ENCODE data around the gene OTC.

OTC gene

DNA sequence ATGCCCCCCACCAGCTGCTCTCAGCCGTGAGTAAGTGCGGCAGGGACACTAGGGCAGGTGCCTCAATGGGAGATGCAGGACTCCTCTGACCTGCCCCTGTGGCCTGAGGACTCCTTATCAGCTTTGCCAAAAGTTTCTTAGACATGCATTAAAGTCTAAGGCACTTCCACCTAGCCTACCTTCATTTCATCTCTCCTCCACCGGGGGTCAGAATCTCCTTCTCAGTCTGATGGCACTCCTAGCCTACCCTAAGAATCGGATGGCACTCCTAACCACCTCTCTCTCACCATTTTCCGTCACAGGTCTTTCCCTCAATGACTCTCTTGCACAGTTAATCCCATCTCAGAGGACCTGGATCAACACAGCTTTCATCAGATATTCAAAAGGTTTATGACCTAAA is 85.9 kb downstream of the OTC start:
- TF ChIP-seq, protein P1, sequence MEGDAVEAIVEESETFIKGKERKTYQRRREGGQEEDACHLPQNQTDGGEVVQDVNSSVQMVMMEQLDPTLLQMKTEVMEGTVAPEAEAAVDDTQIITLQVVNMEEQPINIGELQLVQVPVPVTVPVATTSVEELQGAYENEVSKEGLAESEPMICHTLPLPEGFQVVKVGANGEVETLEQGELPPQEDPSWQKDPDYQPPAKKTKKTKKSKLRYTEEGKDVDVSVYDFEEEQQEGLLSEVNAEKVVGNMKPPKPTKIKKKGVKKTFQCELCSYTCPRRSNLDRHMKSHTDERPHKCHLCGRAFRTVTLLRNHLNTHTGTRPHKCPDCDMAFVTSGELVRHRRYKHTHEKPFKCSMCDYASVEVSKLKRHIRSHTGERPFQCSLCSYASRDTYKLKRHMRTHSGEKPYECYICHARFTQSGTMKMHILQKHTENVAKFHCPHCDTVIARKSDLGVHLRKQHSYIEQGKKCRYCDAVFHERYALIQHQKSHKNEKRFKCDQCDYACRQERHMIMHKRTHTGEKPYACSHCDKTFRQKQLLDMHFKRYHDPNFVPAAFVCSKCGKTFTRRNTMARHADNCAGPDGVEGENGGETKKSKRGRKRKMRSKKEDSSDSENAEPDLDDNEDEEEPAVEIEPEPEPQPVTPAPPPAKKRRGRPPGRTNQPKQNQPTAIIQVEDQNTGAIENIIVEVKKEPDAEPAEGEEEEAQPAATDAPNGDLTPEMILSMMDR (IDR thresholded peaks at IDR 0.05; ENCODE audit: insufficient read depth, low read length) = no peak
- TF ChIP-seq SPI1 (IDR thresholded peaks at IDR 0.05; ENCODE audit: borderline replicate concordance, low read depth) = no peak
- TF ChIP-seq GABPA (IDR thresholded peaks at IDR 0.05; ENCODE audit: low read depth) = no peak
- TF ChIP-seq POLR2AphosphoS5 (IDR thresholded peaks at IDR 0.05; ENCODE audit: low read depth) = no peak
- TF ChIP-seq, protein P2, sequence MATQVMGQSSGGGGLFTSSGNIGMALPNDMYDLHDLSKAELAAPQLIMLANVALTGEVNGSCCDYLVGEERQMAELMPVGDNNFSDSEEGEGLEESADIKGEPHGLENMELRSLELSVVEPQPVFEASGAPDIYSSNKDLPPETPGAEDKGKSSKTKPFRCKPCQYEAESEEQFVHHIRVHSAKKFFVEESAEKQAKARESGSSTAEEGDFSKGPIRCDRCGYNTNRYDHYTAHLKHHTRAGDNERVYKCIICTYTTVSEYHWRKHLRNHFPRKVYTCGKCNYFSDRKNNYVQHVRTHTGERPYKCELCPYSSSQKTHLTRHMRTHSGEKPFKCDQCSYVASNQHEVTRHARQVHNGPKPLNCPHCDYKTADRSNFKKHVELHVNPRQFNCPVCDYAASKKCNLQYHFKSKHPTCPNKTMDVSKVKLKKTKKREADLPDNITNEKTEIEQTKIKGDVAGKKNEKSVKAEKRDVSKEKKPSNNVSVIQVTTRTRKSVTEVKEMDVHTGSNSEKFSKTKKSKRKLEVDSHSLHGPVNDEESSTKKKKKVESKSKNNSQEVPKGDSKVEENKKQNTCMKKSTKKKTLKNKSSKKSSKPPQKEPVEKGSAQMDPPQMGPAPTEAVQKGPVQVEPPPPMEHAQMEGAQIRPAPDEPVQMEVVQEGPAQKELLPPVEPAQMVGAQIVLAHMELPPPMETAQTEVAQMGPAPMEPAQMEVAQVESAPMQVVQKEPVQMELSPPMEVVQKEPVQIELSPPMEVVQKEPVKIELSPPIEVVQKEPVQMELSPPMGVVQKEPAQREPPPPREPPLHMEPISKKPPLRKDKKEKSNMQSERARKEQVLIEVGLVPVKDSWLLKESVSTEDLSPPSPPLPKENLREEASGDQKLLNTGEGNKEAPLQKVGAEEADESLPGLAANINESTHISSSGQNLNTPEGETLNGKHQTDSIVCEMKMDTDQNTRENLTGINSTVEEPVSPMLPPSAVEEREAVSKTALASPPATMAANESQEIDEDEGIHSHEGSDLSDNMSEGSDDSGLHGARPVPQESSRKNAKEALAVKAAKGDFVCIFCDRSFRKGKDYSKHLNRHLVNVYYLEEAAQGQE (IDR thresholded peaks at IDR 0.05; ENCODE audit: insufficient replicate concordance, low read depth) = no peak
- H3K4me3 ChIP-seq (replicated peaks; ENCODE audit: insufficient read depth, low read length) = no peak overlapping the region
- DNase-seq (ENCODE audit: low read depth in 1 of 2, low spot score in 1 of 2) = no peak
- no peak overlapping the region for H3K27ac ChIP-seq (replicated peaks)
- H3K27me3 ChIP-seq (ENCODE audit: insufficient read depth, poor library complexity, severe bottlenecking) = no peaks in the 10 kb centered on the region

DNA sequence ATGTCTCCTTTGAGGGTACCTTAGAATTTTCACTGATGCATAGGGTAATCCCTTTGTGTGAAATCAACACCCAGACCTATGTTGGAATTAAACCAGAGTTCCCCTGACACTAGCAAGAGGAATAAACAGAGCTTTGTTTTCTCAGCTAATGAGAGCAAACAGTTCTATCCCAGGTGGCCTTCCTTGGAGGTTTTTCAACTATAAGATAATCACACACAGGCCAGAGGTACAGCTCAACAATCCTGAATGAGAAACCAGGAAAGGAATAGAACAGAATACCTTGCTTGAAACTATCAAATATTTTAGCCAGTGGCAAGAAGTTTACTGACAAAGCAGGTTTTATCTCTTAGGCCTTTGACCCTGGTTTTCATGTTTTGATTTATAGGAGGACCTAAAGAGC is 100.2 kb downstream of the OTC start:
- H3K27me3 ChIP-seq (ENCODE audit: insufficient read depth, poor library complexity, severe bottlenecking) = no peaks in the 10 kb centered on the region
- H3K4me3 ChIP-seq (replicated peaks; ENCODE audit: insufficient read depth, low read length) = no peak overlapping the region
- TF ChIP-seq POLR2AphosphoS5 (IDR thresholded peaks at IDR 0.05; ENCODE audit: low read depth) (no peak), GABPA (IDR thresholded peaks at IDR 0.05; ENCODE audit: low read depth) (no peak)
- TF ChIP-seq, protein P1 (IDR thresholded peaks at IDR 0.05; ENCODE audit: insufficient read depth, low read length) = no peak
- DNase-seq (ENCODE audit: low read depth in 1 of 2, low spot score in 1 of 2) = no peak
- H3K27ac ChIP-seq (replicated peaks) = no peak overlapping the region

- TF ChIP-seq, protein P2 (IDR thresholded peaks at IDR 0.05; ENCODE audit: insufficient replicate concordance, low read depth) = no peak
- TF ChIP-seq SPI1 (IDR thresholded peaks at IDR 0.05; ENCODE audit: borderline replicate concordance, low read depth) = no peak
- TF ChIP-seq, protein P1 (IDR thresholded peaks at IDR 0.05; ENCODE audit: insufficient read depth, low read length) = no peak
- no peak for TF ChIP-seq GABPA (IDR thresholded peaks at IDR 0.05; ENCODE audit: low read depth)
- no peak overlapping the region for H3K27ac ChIP-seq (replicated peaks)
- H3K4me3 ChIP-seq (replicated peaks; ENCODE audit: insufficient read depth, low read length) = no peak overlapping the region
- no peak for DNase-seq (ENCODE audit: low read depth in 1 of 2, low spot score in 1 of 2)
- no peaks in the 10 kb centered on the region for H3K27me3 ChIP-seq (ENCODE audit: insufficient read depth, poor library complexity, severe bottlenecking)
These were observed 105.7 kb downstream of the OTC start for GRCh38 chrX:38458071-38458470.

GRCh38 chrX:38462257-38462656 is 109.9 kb downstream of the OTC start:
- Histone ChIP-seq H3K4me3 (replicated peaks; ENCODE audit: insufficient read depth, low read length) (no peak overlapping the region), H3K27me3 (ENCODE audit: insufficient read depth, poor library complexity, severe bottlenecking) (no peaks in the 10 kb centered on the region), H3K27ac (replicated peaks) (no peak overlapping the region)
- no peak for DNase-seq (ENCODE audit: low read depth in 1 of 2, low spot score in 1 of 2)
- TF ChIP-seq, protein P1 (IDR thresholded peaks at IDR 0.05; ENCODE audit: insufficient read depth, low read length) = no peak
- TF ChIP-seq GABPA (IDR thresholded peaks at IDR 0.05; ENCODE audit: low read depth) = no peak
- TF ChIP-seq POLR2AphosphoS5 (IDR thresholded peaks at IDR 0.05; ENCODE audit: low read depth) = no peak
- TF ChIP-seq, protein P2 (IDR thresholded peaks at IDR 0.05; ENCODE audit: insufficient replicate concordance, low read depth) = no peak
- TF ChIP-seq SPI1 (IDR thresholded peaks at IDR 0.05; ENCODE audit: borderline replicate concordance, low read depth) = no peak

Data from HL-60 (cell line).